ENCODE data around the gene GTF2IRD1. TPM values are rescaled to one million over a fixed set of nuclear protein-coding genes. Genes with fewer than 3 reads are reported as not detected.

Gene GTF2IRD1
- 10 to 100 TPM in 3 of 4 donors, 1 to 10 TPM in 1; 2.8 to 27.1 (median 17.1) TPM for total RNA-seq

- Histone ChIP-seq H3K9me3 (no peaks in the 10 kb centered on the region), H3K4me1 (peaks cover 3 to 31% (median 12%) of the 10 kb centered on the region in 4 donors), H3K27ac (peak within 1 kb of the TSS; percentile 60 to 90 (median 78)), H3K27me3 (no peaks in the 10 kb centered on the region), H3K4me3 (peak within 1 kb of the TSS; percentile 49 to 89 (median 69)), H3K36me3 (no peaks in the 10 kb centered on the region)
- TF ChIP-seq CTCF (IDR thresholded peaks at IDR 0.05): no peak
- no peak for TF ChIP-seq POLR2A (IDR thresholded peaks at IDR 0.05)
- peak; percentile 34 to 82 (median 79) for DNase-seq
These were observed at the start of gene GTF2IRD1 for GRCh38 chr7:74453322-74454011. Gene GTF2IRD1 (plus strand): TSS chr7:74453906. CDS start chr7:74508081, 54,175 bp downstream.

- DNase-seq: no peak
These were observed 49.4 kb upstream of the GTF2IRD1 start for GRCh38 chr7:74404388-74404700.

GRCh38 chr7:74404741-74405140, 49.0 kb upstream of the GTF2IRD1 start:
- DNase-seq: no peak
- Histone ChIP-seq H3K9me3 (no peaks in the 10 kb centered on the region), H3K27ac (no peak overlapping the region), H3K36me3 (peaks cover 0 to 48% (median 0%) of the 10 kb centered on the region in 3 donors), H3K4me3 (no peak overlapping the region), H3K4me1 (no peaks in the 10 kb centered on the region), H3K27me3 (no peaks in the 10 kb centered on the region)
- TF ChIP-seq POLR2A (IDR thresholded peaks at IDR 0.05) (no peak), CTCF (IDR thresholded peaks at IDR 0.05) (no peak)

More at GRCh38 chr7:74404388-74404700, 49.4 kb upstream of the GTF2IRD1 start:
- Histone ChIP-seq H3K4me1 (no peaks in the 10 kb centered on the region), H3K36me3 (peaks cover 0 to 48% (median 0%) of the 10 kb centered on the region in 3 donors), H3K27me3 (no peaks in the 10 kb centered on the region), H3K9me3 (no peaks in the 10 kb centered on the region), H3K27ac (no peak overlapping the region), H3K4me3 (no peak overlapping the region)
- TF ChIP-seq CTCF (IDR thresholded peaks at IDR 0.05) (no peak), POLR2A (IDR thresholded peaks at IDR 0.05) (no peak)

GRCh38 chr7:74405191-74405898, 48.4 kb upstream of the GTF2IRD1 start:
- no peaks in the 10 kb centered on the region for H3K4me1 ChIP-seq
- peaks cover 0 to 44% (median 0%) of the 10 kb centered on the region in 3 donors for H3K36me3 ChIP-seq
- H3K9me3 ChIP-seq: no peaks in the 10 kb centered on the region
- no peaks in the 10 kb centered on the region for H3K27me3 ChIP-seq
- no peak for DNase-seq
- no peak overlapping the region for H3K27ac ChIP-seq
- no peak overlapping the region for H3K4me3 ChIP-seq
- no peak for TF ChIP-seq POLR2A (IDR thresholded peaks at IDR 0.05)
- peak in 2 of 6 experiments; percentile 15 to 24 for TF ChIP-seq CTCF (IDR thresholded peaks at IDR 0.05)

GRCh38 chr7:74405899-74406512, 47.7 kb upstream of the GTF2IRD1 start:
- DNase-seq: no peak
- H3K9me3 ChIP-seq: no peaks in the 10 kb centered on the region
- no peak overlapping the region for H3K27ac ChIP-seq
- TF ChIP-seq POLR2A (IDR thresholded peaks at IDR 0.05) (no peak), CTCF (IDR thresholded peaks at IDR 0.05) (no peak)
- no peak overlapping the region for H3K4me3 ChIP-seq
- H3K36me3 ChIP-seq: peaks cover 0 to 37% (median 0%) of the 10 kb centered on the region in 3 donors
- no peaks in the 10 kb centered on the region for H3K4me1 ChIP-seq
- H3K27me3 ChIP-seq: no peaks in the 10 kb centered on the region

Data from Peyer's patch (tissue), 4 donors.